SJCRH30 (cell line): Measurements from ENCODE around the gene IAPP. TPM values are rescaled to one million over a fixed set of nuclear protein-coding genes. Genes with fewer than 3 reads are reported as not detected.
A peak's percentile ranks its signal among the peaks of the same experiment; 100 is the strongest.
"Not testable (repeated sequence)": the region's sequence is repeated elsewhere in the genome, so short reads cannot be mapped to it uniquely, and the experiment has no call there.

ENCODE experiments used
- DNase-seq, 2 experiments: peaks; one replicate each; pipeline ENCODE4 v3.0.0-alpha.2; 2015 to 2020
- H3K27ac ChIP-seq: fragments of 250-450 bp; sonication (Bioruptor Pico); 2 replicates; pipeline ENCODE4 v1.5.1; 2020; ENCODE audit warnings: mild to moderate bottlenecking, moderate library complexity
- H3K27me3 ChIP-seq: fragments of 250-450 bp; sonication (Bioruptor Pico); 2 replicates; pipeline ENCODE4 v1.5.1; 2020; ENCODE audit warnings: mild to moderate bottlenecking, moderate library complexity
- H3K36me3 ChIP-seq: fragments of 250-450 bp; sonication (Bioruptor Pico); 2 replicates; pipeline ENCODE4 v1.5.1; 2020; ENCODE audit warnings: mild to moderate bottlenecking, moderate library complexity
- H3K4me1 ChIP-seq: fragments of 250-450 bp; sonication (Bioruptor Pico); 2 replicates; pipeline ENCODE4 v1.5.1; 2020; ENCODE audit warnings: mild to moderate bottlenecking, moderate library complexity
- H3K4me3 ChIP-seq: fragments of 250-450 bp; sonication (Bioruptor Pico); 2 replicates; pipeline ENCODE4 v1.5.1; 2020; ENCODE audit warnings: mild to moderate bottlenecking, moderate library complexity
- H3K9me3 ChIP-seq: fragments of 250-450 bp; sonication (Bioruptor Pico); replicated peaks from 2 replicates; pipeline ENCODE4 v1.5.1; 2020; ENCODE audit warnings: mild to moderate bottlenecking, moderate library complexity
- total RNA-seq: library from RNA; depleted of rRNA; stranded (reverse); fragments of >200 nt; shearing (Covaris generic); gene quantifications from 2 replicates; pipeline ENCODE4 v1.2.3, GENCODE V29; 2014

The IAPP gene
- total RNA-seq, 1 experiment from 2014 or later, result not detected

GRCh38 chr12:21353487-21353886 lies 19.2 kb upstream of the IAPP start:
- Histone ChIP-seq H3K4me3 (no peak overlapping the region), H3K4me1 (no peaks in the 10 kb centered on the region), H3K27me3 (no peaks in the 10 kb centered on the region), H3K27ac (no peak overlapping the region), H3K9me3 (no peaks in the 10 kb centered on the region), H3K36me3 (no peaks in the 10 kb centered on the region)
- DNase-seq, result no peak

- Histone ChIP-seq H3K4me1 (no peaks in the 10 kb centered on the region), H3K9me3 (no peaks in the 10 kb centered on the region), H3K27me3 (no peaks in the 10 kb centered on the region), H3K4me3 (no peak overlapping the region), H3K36me3 (no peaks in the 10 kb centered on the region), H3K27ac (no peak overlapping the region)
- DNase-seq, result no peak
Observed at GRCh38 chr12:21353948-21354347, 18.8 kb upstream of the IAPP start.

- Histone ChIP-seq H3K4me3 (no peak overlapping the region), H3K4me1 (no peaks in the 10 kb centered on the region), H3K9me3 (no peaks in the 10 kb centered on the region), H3K27me3 (no peaks in the 10 kb centered on the region), H3K36me3 (no peaks in the 10 kb centered on the region), H3K27ac (no peak overlapping the region)
- DNase-seq, result no peak
Observed at GRCh38 chr12:21354641-21355040, 18.1 kb upstream of the IAPP start.

- not testable (repeated sequence) for H3K4me3 ChIP-seq, H3K9me3 ChIP-seq, H3K27ac ChIP-seq, H3K36me3 ChIP-seq, H3K27me3 ChIP-seq, DNase-seq, H3K4me1 ChIP-seq
Observed at GRCh38 chr12:21360632-21361031, 12.1 kb upstream of the IAPP start.

GRCh38 chr12:21369141-21369980 lies 3.3 kb upstream of the IAPP start:
- Histone ChIP-seq H3K36me3 (no peaks in the 10 kb centered on the region), H3K9me3 (no peaks in the 10 kb centered on the region), H3K4me3 (no peak overlapping the region), H3K27ac (no peak overlapping the region), H3K4me1 (no peaks in the 10 kb centered on the region), H3K27me3 (no peaks in the 10 kb centered on the region)
- DNase-seq, result no peak

GRCh38 chr12:21370845-21371449 lies 1.8 kb upstream of the IAPP start:
- H3K4me3 ChIP-seq, result no peak overlapping the region
- no peaks in the 10 kb centered on the region for H3K36me3 ChIP-seq
- H3K9me3 ChIP-seq, result no peaks in the 10 kb centered on the region
- no peaks in the 10 kb centered on the region for H3K27me3 ChIP-seq
- no peaks in the 10 kb centered on the region for H3K4me1 ChIP-seq
- DNase-seq, result peak in 1 of 2 experiments; percentile 1
- no peak overlapping the region for H3K27ac ChIP-seq

- Histone ChIP-seq H3K4me1 (no peaks in the 10 kb centered on the region), H3K4me3 (no peak overlapping the region), H3K36me3 (no peaks in the 10 kb centered on the region), H3K9me3 (no peaks in the 10 kb centered on the region), H3K27me3 (no peaks in the 10 kb centered on the region), H3K27ac (no peak overlapping the region)
- no peak for DNase-seq
Observed at GRCh38 chr12:21379218-21379617, 6.5 kb downstream of the IAPP start.

- not testable (repeated sequence) for H3K27ac ChIP-seq, DNase-seq, H3K4me1 ChIP-seq, H3K27me3 ChIP-seq, H3K36me3 ChIP-seq, H3K9me3 ChIP-seq, H3K4me3 ChIP-seq
Observed at GRCh38 chr12:21381320-21381719, 8.6 kb downstream of the IAPP start.

GRCh38 chr12:21384261-21384660 lies 11.6 kb downstream of the IAPP start:
- no peaks in the 10 kb centered on the region for H3K27me3 ChIP-seq
- H3K27ac ChIP-seq, result no peak overlapping the region
- H3K4me1 ChIP-seq, result no peaks in the 10 kb centered on the region
- no peaks in the 10 kb centered on the region for H3K36me3 ChIP-seq
- no peak overlapping the region for H3K4me3 ChIP-seq
- DNase-seq, result no peak
- no peaks in the 10 kb centered on the region for H3K9me3 ChIP-seq

- DNase-seq, result no peak
- no peaks in the 10 kb centered on the region for H3K4me1 ChIP-seq
- H3K27me3 ChIP-seq, result no peaks in the 10 kb centered on the region
- H3K9me3 ChIP-seq, result no peaks in the 10 kb centered on the region
- no peak overlapping the region for H3K4me3 ChIP-seq
- no peaks in the 10 kb centered on the region for H3K36me3 ChIP-seq
- no peak overlapping the region for H3K27ac ChIP-seq
Observed at GRCh38 chr12:21387174-21387573, 14.5 kb downstream of the IAPP start.

- Histone ChIP-seq H3K36me3 (no peaks in the 10 kb centered on the region), H3K4me1 (no peaks in the 10 kb centered on the region), H3K27me3 (no peaks in the 10 kb centered on the region), H3K4me3 (no peak overlapping the region), H3K27ac (no peak overlapping the region), H3K9me3 (no peaks in the 10 kb centered on the region)
- DNase-seq, result no peak
Observed at GRCh38 chr12:21392384-21392783, 19.7 kb downstream of the IAPP start.

GRCh38 chr12:21394828-21395626 lies 22.3 kb downstream of the IAPP start:
- not testable (repeated sequence) for H3K36me3 ChIP-seq, H3K27me3 ChIP-seq
- H3K4me3 ChIP-seq, result peak overlapping the region; percentile 24; the same call in 1 of the 2 replicates

GRCh38 chr12:21413369-21414277 lies 40.9 kb downstream of the IAPP start:
- Histone ChIP-seq H3K27me3 (no peaks in the 10 kb centered on the region), H3K27ac (no peak overlapping the region), H3K4me1 (no peaks in the 10 kb centered on the region), H3K36me3 (no peaks in the 10 kb centered on the region), H3K4me3 (no peak overlapping the region), H3K9me3 (no peaks in the 10 kb centered on the region)
- DNase-seq, result no peak

More at GRCh38 chr12:21394828-21395626, 22.3 kb downstream of the IAPP start:
- H3K4me1 ChIP-seq, H3K9me3 ChIP-seq, H3K27ac ChIP-seq: not testable (repeated sequence)
- peak in 1 of 2 experiments; percentile 11 for DNase-seq

- Histone ChIP-seq H3K4me1 (no peaks in the 10 kb centered on the region), H3K4me3 (no peak overlapping the region), H3K27ac (no peak overlapping the region), H3K9me3 (no peaks in the 10 kb centered on the region), H3K36me3 (no peaks in the 10 kb centered on the region), H3K27me3 (no peaks in the 10 kb centered on the region)
- no peak for DNase-seq
Observed at GRCh38 chr12:21416511-21417121, 43.9 kb downstream of the IAPP start.
